ENCODE results near the gene LDLRAD4.

The LDLRAD4 gene

DNA sequence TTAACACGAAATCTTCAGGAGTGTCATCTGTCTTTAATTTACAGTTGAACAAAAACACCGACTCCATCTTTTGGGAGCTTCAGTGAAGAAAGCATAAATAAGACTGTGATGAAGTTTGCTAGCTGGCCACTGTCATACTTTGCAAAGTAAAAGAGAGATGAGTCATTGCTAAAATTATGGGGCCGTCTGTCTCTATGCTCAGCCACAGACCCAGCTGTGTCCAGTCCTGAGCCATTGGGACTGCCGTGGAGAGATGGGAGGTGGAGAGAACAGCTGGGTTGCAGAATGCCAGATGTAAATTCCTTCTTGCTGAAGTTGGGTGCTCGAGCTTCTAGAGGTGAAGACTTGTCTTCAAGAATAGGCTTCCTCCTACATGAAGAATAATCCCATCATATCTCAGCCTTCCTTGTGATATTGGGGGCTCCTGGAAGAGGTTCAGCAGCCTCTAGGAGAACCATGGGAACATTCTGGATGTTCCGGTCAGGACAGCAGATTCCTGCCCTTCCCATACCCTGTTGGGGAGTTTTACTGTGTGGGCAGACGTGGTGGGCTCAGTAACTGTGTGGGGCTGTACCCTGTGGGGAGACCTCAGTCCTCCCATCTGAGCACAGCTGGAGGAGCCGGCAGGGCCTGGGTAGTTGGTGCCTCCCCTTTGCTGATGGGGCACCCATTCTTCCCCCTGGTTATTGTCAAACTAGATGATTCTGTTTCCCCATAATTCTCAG lies 71.1 kb downstream of the LDLRAD4 start:
- peak; percentile 32 for DNase-seq

- DNase-seq: no peak
Measured at GRCh38 chr18:13290856-13291271, 72.3 kb downstream of the LDLRAD4 start.

DNA sequence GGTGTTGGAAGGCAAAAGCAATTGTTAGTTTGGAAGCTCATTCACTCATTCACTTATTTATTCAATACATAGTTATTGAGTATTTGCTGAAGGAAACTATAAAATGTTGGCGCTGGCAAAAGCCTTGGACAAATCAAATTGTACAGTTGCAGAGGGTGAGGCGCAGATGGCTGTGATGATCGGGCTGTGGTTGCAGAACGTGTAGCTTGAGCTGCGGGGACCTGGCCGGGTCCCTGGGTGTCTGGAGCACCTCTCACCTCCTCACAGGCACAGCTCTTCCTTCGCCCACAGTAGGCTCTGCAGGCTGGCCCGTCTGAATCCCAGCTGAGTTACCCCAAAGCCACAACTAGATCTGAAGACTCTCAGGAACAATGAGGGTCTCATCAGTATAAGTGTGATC lies 72.7 kb downstream of the LDLRAD4 start:
- no peak for DNase-seq

- DNase-seq: no peak
Measured at GRCh38 chr18:13291745-13292447, 73.3 kb downstream of the LDLRAD4 start.

DNA sequence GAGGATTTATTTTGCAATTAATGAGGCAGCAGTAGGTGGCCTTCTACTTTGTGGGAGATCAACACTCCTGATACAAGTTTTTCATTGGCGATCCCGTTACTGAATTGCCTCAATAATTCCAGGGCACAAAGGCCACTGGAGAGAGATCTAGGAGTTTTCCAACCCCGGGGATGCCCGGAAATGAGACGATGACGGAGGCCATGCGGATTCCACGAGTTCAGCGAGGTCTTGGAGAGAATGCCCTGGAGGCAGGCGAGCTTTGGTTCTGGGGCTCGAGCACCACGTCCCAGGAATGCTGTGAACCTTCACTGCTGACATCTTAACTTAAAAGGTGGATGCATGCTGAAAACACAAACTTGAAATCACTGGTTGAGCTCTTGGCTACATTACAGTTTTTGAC lies 74.2 kb downstream of the LDLRAD4 start:
- no peak for DNase-seq

- no peak for DNase-seq
Measured at GRCh38 chr18:13294309-13294708, 75.7 kb downstream of the LDLRAD4 start.

GRCh38 chr18:13295894-13296293 lies 77.3 kb downstream of the LDLRAD4 start:
- no peak for DNase-seq

GRCh38 chr18:13296867-13297574 lies 78.5 kb downstream of the LDLRAD4 start:
- DNase-seq: no peak

DNA sequence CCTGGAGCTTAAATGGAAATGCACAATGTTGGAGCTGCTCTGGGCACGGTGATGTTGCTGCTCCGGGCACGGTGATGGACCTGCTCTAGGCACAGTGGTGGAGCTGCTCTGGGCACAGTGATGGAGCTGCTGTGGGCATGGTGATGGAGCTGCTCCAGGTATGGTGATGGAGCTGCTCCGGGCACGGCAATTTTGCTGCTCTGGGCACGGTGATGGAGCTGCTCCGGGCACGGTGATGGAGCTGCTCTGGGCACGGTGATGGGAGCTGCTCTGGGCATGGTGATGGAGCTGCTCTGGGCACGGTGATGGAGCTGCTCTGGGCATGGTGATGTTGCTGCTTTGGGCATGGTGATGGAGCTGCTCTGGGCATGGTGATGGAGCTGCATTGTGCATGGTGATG lies 79.7 kb downstream of the LDLRAD4 start:
- DNase-seq: no peak

GRCh38 chr18:13300029-13300428 lies 81.5 kb downstream of the LDLRAD4 start:
- DNase-seq: no peak

- no peak for DNase-seq
Measured at GRCh38 chr18:13300796-13301195, 82.2 kb downstream of the LDLRAD4 start.

GRCh38 chr18:13302040-13302439 lies 83.5 kb downstream of the LDLRAD4 start:
- DNase-seq: no peak

DNA sequence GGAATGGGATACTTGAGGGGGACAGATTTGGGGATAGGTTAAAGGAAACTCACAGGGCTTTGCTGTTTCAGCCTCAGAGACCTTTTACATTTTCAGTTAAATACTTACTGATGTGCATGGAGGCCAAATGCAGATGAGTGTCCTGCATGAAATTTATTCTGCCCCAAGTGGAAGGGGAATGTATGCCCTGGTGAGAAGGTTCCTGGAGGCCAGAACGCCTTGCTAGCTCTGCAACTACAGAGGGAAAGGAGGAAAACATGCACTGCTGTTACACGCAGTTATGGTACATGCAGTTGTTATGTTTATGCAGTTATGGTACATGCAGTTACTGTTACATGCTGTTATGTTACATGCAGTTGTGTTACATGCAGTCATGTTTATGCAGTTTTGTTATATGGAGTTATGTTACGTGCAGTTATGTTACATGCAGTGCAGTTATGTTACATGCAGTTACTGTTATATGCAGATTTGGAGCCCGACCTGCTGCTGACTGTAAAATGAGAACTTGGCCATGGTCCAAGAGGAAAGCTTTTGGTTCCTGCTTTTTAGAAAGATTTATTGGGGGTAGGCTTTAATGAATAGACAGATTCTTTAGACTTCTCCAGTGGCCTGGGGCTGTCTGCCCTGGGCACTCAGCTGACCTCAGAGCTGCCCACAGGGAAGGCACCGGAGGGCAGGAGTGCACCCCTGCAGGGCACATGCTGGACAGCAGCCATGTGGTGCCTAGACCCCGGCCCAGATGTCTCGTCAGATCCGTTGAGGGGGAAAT lies 84.1 kb downstream of the LDLRAD4 start:
- peak; percentile 74 for DNase-seq

DNA sequence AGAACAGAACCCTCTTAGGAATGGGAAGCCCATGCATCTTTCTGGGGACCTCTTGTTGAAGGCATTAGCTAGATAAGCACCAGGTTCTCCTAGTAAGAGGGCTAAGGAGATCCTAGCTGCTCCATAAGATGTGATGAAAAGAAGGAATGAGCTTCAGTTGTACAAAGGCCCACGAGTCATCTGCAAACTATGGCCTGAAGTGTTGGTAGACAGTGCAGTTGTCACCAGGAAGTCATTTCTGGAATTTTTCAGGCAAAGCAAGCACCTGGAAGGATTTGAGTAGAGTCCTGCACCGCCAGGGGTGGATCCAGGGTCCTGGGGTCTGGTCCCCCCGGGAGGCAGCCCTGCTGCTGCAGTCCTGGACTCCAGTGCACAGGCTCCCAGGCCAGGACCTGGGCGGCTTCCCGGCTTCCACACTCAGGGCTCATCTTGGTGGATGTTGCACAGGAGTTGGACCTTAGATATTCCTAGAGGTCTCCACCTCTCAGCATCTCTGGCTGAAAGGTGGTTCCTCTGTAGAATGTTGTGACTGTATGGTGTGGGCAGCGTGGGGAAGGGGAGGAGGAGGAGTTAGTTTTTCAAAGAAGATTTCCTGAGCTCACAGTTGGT lies 85.3 kb downstream of the LDLRAD4 start:
- DNase-seq: no peak

GRCh38 chr18:13305301-13305700 lies 86.7 kb downstream of the LDLRAD4 start:
- no peak for DNase-seq

DNA sequence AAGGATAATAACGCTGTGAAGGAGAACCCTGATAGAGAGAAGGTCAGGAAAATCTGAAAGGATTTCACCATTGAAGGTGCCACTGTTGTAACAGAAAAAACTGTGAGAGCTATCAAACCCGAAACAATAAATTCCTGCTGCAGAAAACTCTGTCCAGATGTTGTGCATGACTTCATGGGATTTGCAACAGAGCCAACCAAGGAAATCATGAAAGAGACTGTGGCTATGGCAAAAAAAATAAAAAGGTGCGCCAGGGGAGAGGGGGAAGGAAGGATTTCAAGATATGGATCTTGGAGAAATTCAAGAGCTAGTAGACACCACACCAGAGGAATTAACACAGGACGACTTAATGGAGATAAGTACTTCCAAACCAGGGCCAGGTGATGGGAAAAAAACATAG lies 88.0 kb downstream of the LDLRAD4 start:
- DNase-seq: no peak

DNA sequence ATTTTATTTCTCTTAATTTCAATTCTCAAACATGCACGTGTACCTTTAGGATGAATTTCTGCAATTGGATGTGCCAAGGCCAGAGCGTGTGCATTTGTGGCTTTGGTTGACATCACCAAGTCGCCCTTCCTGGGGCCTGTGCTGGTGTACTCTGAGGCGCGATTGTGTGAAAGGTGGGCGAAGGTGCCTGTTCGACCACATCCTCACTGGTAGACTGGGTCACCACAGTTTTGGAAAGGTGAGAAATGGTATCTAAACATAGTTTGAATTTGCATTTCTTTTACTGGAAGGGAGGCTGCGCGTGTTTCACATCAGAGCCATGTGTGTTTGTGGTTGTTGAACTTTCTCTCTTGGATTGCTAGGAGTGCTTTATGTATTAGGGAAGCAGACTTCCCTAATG lies 89.8 kb downstream of the LDLRAD4 start:
- no peak for DNase-seq

- DNase-seq: no peak
Measured at GRCh38 chr18:13309031-13309747, 90.6 kb downstream of the LDLRAD4 start.

DNA sequence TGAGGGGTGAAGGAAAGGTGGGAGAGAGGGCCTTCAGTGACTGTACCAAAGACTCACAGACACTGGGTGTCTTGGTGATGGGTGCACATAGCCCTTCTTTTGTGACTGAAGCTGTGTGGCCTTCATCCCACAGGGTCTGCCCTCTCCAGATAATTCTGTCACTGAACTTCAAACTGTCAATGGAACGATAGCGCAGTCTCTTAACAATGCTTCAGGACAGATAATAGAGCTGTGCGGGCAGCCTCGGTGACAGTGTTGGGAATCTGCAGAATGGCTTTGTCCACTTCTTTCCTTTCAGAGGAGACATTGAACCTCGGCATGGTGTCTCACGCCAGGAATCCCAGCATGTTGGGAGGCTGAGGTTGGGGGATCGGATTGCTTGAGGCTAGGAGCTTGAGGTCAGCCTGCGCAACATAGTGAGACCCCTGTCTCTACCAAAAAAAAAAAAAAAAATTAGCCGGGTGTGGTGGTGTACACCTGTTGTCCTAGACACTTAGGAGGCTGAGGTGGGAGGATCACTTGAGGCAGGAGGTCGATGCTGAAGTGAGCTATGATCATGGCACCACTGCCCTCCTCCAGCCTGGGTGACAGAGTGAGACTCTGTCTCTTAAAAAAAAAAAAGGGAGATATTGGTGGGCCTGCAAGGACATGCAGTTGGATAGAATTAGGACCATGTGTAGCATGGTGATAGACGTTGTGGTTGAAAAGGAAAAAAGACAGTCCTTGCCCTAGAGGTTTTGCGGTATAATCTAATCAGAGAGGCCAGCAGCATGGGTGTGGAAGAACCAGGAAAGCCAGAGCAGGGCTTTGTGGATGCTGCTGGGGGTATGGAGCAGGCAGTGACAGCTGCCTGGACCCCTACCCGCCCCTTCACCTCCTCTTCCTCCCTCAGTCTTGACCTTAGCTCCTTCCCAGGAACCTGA lies 91.4 kb downstream of the LDLRAD4 start:
- no peak for DNase-seq

- no peak for DNase-seq
Measured at GRCh38 chr18:13311193-13311592, 92.6 kb downstream of the LDLRAD4 start.

DNA sequence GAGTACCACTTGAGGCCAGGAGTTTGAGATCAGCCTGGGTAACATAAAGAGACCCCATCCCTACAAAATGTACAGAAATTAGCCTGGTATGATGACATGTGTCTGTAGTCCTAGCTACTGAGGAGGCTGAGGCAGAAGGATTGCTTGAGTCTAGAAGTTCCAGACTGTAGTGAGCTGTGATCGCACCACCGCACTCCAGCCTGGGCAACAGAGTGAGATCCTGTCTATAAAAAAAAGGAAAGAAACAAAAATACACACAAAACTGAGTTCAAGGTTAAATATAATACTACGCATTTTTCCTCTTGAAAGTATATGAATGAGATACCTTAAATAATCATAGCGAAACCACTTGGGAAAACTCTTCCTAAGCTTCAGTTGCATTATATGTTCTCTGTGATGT lies 94.0 kb downstream of the LDLRAD4 start:
- no peak for DNase-seq

Measured in MV-4-11 (cell line).